ENCODE measurements around the gene BACH1.
"Not testable (repeated sequence)": the region's sequence is repeated elsewhere in the genome, so short reads cannot be mapped to it uniquely, and the experiment has no call there.

BACH1 gene

GRCh38 chr21:29298348-29299045 lies at the start of gene BACH1:
TSS of gene BACH1 (plus strand) at chr21:29298922. CDS start at chr21:29321281, 22,359 bp downstream.
- H3K4me3 ChIP-seq (replicated peaks; ENCODE audit: low read depth, low read length): peak within 1 kb of the TSS; percentile 92
- TF ChIP-seq, protein P1, sequence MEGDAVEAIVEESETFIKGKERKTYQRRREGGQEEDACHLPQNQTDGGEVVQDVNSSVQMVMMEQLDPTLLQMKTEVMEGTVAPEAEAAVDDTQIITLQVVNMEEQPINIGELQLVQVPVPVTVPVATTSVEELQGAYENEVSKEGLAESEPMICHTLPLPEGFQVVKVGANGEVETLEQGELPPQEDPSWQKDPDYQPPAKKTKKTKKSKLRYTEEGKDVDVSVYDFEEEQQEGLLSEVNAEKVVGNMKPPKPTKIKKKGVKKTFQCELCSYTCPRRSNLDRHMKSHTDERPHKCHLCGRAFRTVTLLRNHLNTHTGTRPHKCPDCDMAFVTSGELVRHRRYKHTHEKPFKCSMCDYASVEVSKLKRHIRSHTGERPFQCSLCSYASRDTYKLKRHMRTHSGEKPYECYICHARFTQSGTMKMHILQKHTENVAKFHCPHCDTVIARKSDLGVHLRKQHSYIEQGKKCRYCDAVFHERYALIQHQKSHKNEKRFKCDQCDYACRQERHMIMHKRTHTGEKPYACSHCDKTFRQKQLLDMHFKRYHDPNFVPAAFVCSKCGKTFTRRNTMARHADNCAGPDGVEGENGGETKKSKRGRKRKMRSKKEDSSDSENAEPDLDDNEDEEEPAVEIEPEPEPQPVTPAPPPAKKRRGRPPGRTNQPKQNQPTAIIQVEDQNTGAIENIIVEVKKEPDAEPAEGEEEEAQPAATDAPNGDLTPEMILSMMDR (IDR thresholded peaks at IDR 0.05; ENCODE audit: low read depth, low read length, missing control alignments): peak; percentile 20
- no peak for DNase-seq (ENCODE audit: extremely low read depth, low read depth)

GRCh38 chr21:29249289-29249688 lies 49.4 kb upstream of the BACH1 start:
- not testable (repeated sequence) for H3K4me3 ChIP-seq (replicated peaks; ENCODE audit: low read depth, low read length); DNase-seq (ENCODE audit: extremely low read depth, low read depth)

DNA sequence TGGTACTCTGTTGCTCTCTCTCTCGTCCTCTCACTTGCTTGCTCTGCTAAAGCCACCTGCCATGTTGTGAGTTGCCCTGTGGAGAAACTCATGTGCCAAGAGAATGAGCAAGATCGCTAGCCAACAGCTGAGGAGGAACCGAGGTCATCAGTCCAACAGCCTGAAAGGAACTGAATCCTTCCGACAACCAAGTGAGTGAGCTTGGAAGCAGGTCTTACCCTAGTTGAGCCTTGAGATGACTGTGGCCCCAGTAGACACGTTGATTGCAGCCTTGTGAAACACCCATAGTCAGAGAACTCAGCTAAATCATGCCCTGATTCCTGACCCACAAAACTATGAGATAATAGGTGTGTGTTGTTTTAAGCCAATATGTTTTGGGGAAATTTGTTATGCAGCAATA lies 48.1 kb upstream of the BACH1 start:
- no peak for DNase-seq (ENCODE audit: extremely low read depth, low read depth)
- TF ChIP-seq, protein P1 (IDR thresholded peaks at IDR 0.05; ENCODE audit: low read depth, low read length, missing control alignments): no peak
- no peak overlapping the region for H3K4me3 ChIP-seq (replicated peaks; ENCODE audit: low read depth, low read length)

- not testable (repeated sequence) for H3K4me3 ChIP-seq (replicated peaks; ENCODE audit: low read depth, low read length); DNase-seq (ENCODE audit: extremely low read depth, low read depth)
These were observed 44.9 kb upstream of the BACH1 start for GRCh38 chr21:29253861-29254260.

GRCh38 chr21:29254550-29254949 lies 44.2 kb upstream of the BACH1 start:
- DNase-seq (ENCODE audit: extremely low read depth, low read depth): no peak
- TF ChIP-seq, protein P1 (IDR thresholded peaks at IDR 0.05; ENCODE audit: low read depth, low read length, missing control alignments): no peak
- H3K4me3 ChIP-seq (replicated peaks; ENCODE audit: low read depth, low read length): no peak overlapping the region

- DNase-seq (ENCODE audit: extremely low read depth, low read depth): no peak
- TF ChIP-seq, protein P1 (IDR thresholded peaks at IDR 0.05; ENCODE audit: low read depth, low read length, missing control alignments): no peak
- H3K4me3 ChIP-seq (replicated peaks; ENCODE audit: low read depth, low read length): no peak overlapping the region
These were observed 42.4 kb upstream of the BACH1 start for GRCh38 chr21:29256126-29256910.

DNA sequence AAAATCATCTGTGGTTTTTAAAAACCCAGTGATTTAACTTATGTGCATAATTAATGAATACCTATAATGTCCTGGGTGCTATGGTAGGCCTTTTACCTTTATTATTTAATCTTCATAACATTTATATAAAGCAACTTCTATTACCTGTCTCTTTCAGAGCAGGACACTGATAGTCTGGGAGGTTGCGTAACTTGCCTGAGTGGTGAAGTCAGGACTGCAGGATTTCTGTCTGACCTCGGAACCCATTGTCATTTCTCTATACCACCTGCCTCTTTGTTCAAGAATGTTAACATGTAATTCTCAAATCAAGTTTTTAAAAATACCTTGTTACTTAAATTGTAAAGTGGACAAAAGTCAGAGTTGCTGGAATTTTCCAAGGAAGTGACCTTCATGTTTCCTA lies 41.0 kb upstream of the BACH1 start:
- TF ChIP-seq, protein P1 (IDR thresholded peaks at IDR 0.05; ENCODE audit: low read depth, low read length, missing control alignments): no peak
- DNase-seq (ENCODE audit: extremely low read depth, low read depth): no peak
- H3K4me3 ChIP-seq (replicated peaks; ENCODE audit: low read depth, low read length): no peak overlapping the region
